ENCODE results near the gene LRAT. TPM values are rescaled to one million over a fixed set of nuclear protein-coding genes. Genes with fewer than 3 reads are reported as not detected.
A peak's percentile ranks its signal among the peaks of the same experiment; 100 is the strongest.
"Not testable (repeated sequence)": the region's sequence is repeated elsewhere in the genome, so short reads cannot be mapped to it uniquely, and the experiment has no call there.

LRAT gene
- total RNA-seq (not detected), polyA plus RNA-seq (not detected), total RNA-seq (0 to 0.07 (median 0) reads per million in 6 experiments)

DNA sequence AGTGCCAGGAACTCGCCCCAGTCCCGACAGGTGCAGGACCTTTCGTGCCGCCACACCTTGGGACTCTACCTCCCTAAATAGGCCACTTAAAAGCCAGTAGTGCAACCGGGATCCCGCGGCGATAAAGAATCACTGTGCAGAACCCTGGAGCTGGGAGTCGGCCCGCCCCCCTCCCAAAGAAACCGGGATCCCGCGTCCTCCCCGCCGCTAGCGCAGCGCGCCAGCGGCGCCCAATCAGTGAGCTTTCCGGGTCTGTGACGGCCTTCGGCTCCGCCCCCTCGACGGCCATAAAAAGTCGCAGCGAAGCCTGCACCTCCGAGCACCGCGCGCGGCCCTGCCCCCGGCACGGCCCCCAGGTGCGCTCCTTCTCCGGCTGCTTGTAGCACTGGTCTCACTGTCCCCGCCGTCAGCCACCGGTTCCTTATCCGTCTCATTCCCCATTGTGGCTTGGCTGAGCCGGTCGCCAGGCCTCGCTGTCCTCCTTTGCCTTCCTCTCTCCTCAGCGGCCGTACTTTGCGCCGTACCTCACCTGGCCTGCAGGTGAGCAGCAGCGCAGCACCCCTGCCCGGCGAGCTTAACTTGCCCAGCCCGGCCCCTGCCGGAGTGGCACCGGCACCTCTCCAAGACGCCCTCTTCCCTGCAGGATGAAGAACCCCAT is at the start of gene LRAT:
LRAT (plus strand) TSS at position 318 of the 658 bp plus-strand sequence; CDS start at position 645, 327 bp downstream.
- Mint-ChIP-seq H3K9me3 (peaks cover 0 to 4% (median 0%) of the 10 kb centered on the region in 9 donors), H3K4me1 (peaks cover 8 to 26% (median 25%) of the 10 kb centered on the region in 4 donors), H3K4me3 (peak within 1 kb of the TSS; percentile 78 to 93 (median 88)), H3K27me3 (peaks cover 38 to 88% (median 58%) of the 10 kb centered on the region in 5 donors), H3K27ac (no peak within 1 kb of the TSS), H3K36me3 (no peaks in the 10 kb centered on the region)
- DNase-seq (peak in 4 of 10 donors; percentile 9 to 22 (median 14)), ATAC-seq (peak; percentile 65 to 71)
- POLR2A ChIA-PET = no interaction called here

DNA sequence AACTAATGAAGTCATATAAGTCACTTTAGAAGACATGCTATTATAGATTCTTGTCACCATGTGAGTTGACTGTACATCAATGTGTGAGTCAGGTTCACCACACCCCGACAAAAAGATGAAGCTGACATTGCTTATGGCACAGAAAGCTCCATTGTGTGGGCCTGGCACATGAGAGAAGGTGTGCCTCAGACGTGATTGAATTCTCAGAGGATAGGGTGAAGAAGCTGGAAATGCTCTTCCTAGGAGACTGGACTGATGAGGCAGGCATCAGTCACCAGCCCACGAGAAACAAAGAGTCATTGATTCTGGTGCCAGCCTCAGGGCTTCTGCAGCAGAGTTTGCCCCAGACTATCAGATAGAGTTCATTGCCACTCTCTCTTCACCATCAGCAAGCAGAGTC is 35.9 kb upstream of the LRAT start:
- Mint-ChIP-seq H3K27ac (no peak overlapping the region), H3K9me3 (peaks cover 0 to 9% (median 2%) of the 10 kb centered on the region in 9 donors), H3K36me3 (no peaks in the 10 kb centered on the region), H3K27me3 (peaks cover 4 to 15% (median 5%) of the 10 kb centered on the region in 5 donors), H3K4me3 (no peak overlapping the region), H3K4me1 (no peaks in the 10 kb centered on the region)
- DNase-seq (no peak), ATAC-seq (no peak)
- POLR2A ChIA-PET = no interaction called here

DNA sequence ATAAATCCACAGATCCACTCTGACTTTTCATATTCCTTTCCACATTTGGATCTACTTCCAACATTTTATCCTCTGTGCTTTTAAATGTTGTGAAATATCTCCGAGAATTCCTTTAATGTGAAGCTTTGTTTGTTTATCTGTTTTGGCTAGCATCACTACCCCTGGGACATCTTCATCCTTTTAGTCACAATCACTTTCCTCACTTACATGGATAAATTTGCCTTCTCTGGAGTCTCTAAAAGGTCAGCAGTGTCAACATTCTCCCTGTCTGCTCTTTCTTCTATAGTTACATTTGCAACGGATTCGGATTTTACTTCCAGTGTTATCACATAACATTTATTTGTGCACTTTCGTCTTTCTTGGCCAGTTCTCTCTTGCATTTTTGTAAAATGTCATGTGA is 34.2 kb upstream of the LRAT start:
- no peak overlapping the region for H3K27ac Mint-ChIP-seq
- peaks cover 4 to 15% (median 5%) of the 10 kb centered on the region in 5 donors for H3K27me3 Mint-ChIP-seq
- H3K4me3 Mint-ChIP-seq = no peak overlapping the region
- POLR2A ChIA-PET = no interaction called here
- ATAC-seq = no peak
- peaks cover 0 to 9% (median 0%) of the 10 kb centered on the region in 9 donors for H3K9me3 Mint-ChIP-seq
- H3K4me1 Mint-ChIP-seq = no peaks in the 10 kb centered on the region
- H3K36me3 Mint-ChIP-seq = no peaks in the 10 kb centered on the region
- DNase-seq = no peak

DNA sequence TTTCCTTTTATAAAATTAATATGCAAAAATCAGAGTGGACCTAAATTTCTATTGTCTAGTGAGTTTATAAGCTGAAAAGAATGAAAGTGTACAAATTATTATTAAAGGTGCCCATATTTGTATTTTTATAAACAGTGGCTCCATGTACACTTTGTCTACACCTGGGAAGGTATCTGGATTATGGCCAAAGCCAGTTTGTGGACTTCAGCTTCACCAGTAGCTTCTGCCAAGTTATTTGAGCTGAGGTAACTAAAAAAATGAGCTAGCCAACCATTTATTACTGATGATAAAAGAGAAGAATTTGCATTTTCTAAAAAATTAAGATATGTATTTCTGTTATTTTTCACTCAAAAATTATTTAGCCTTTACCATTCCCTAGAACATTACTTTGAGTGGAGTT is 32.3 kb upstream of the LRAT start:
- Mint-ChIP-seq H3K27ac (no peak overlapping the region), H3K9me3 (peaks cover 0 to 8% (median 0%) of the 10 kb centered on the region in 9 donors), H3K4me3 (no peak overlapping the region), H3K27me3 (peaks cover 4 to 17% (median 7%) of the 10 kb centered on the region in 5 donors), H3K36me3 (no peaks in the 10 kb centered on the region), H3K4me1 (no peaks in the 10 kb centered on the region)
- DNase-seq (no peak), ATAC-seq (no peak)
- POLR2A ChIA-PET = no interaction called here

DNA sequence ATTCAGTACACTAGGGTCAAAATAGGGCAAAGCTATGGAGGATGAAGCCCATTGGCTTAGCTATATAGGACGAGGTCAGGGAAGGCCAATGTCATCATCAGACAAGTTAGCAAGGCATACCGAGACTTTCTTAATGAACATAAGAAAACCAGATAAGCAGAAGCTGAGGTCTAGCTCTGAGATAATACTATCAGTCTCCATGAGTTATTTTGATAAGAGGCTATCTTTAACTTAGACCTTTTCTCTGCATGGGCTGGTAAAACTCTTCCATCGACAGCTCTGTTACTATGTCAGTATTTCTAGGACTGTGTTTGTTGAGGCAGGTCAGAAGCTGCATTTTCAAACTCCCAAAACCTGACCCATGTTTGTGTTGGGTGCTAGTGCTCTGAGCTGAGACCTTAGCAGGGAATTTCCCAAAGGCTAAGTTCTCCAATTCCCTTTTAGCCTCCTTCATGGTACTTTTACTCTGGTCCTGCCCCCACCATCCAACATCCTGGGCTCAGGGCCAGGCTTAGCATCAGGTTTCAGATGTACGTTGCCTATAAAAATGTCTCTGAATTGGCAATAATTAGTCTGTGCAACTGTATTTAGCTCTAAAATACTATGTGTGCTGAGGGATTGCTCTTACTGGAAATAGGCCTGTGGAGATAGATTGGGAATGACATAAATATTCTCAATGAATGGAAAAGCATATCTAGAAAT is 29.3 kb upstream of the LRAT start:
- Mint-ChIP-seq H3K4me3 (no peak overlapping the region), H3K27ac (no peak overlapping the region), H3K9me3 (no peaks in the 10 kb centered on the region), H3K27me3 (peaks cover 0 to 14% (median 2%) of the 10 kb centered on the region in 5 donors), H3K36me3 (no peaks in the 10 kb centered on the region), H3K4me1 (no peaks in the 10 kb centered on the region)
- ATAC-seq (no peak), DNase-seq (no peak)
- POLR2A ChIA-PET = no interaction called here

DNA sequence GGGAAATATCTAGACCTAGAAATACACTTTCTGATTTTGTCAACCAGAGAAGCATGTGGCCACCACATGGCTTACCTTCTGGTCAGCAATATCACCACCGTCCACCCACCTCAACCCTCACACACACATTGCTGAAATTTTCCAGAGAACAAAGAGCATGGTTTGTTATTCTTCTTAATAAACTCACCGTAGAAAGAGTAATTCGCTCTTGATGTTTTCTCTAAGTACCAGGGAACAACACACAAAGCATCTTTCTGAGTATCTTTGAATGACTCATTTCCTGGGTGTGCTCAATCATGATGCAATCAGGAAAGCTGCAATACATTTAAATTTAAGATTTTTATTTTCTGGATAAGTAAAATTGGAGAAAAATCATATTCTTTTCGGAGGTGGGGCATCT is 24.7 kb upstream of the LRAT start:
- H3K27ac Mint-ChIP-seq = no peak overlapping the region
- H3K4me1 Mint-ChIP-seq = no peaks in the 10 kb centered on the region
- peaks cover 0 to 17% (median 6%) of the 10 kb centered on the region in 5 donors for H3K27me3 Mint-ChIP-seq
- ATAC-seq = no peak
- peaks cover 0 to 2% (median 0%) of the 10 kb centered on the region in 3 donors for H3K36me3 Mint-ChIP-seq
- H3K9me3 Mint-ChIP-seq = no peaks in the 10 kb centered on the region
- no peak for DNase-seq
- POLR2A ChIA-PET = no interaction called here
- no peak overlapping the region for H3K4me3 Mint-ChIP-seq

DNA sequence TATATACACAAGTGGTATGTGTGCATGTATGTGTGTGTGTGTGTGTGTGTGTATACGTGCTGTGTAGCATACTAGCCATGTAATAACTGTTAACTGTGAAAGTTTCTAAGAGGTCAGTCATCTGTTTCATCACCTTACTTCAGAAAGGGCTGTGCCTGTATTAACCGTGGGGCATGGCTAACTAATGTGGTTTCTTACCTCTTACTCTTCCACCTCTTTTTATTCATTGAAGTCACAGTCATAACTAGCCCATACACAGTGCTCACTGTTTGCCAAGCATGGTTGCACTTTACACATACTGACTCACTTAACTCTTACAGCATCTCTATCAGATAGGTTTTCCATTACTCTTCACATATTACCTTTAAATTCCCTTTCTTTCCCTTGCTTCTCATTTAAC is 23.7 kb upstream of the LRAT start:
- peaks cover 0 to 2% (median 0%) of the 10 kb centered on the region in 3 donors for H3K36me3 Mint-ChIP-seq
- H3K4me1 Mint-ChIP-seq = no peaks in the 10 kb centered on the region
- peaks cover 0 to 21% (median 9%) of the 10 kb centered on the region in 5 donors for H3K27me3 Mint-ChIP-seq
- no peak overlapping the region for H3K4me3 Mint-ChIP-seq
- ATAC-seq (no peak), DNase-seq (no peak)
- no peaks in the 10 kb centered on the region for H3K9me3 Mint-ChIP-seq
- POLR2A ChIA-PET = no interaction called here
- H3K27ac Mint-ChIP-seq = no peak overlapping the region

DNA sequence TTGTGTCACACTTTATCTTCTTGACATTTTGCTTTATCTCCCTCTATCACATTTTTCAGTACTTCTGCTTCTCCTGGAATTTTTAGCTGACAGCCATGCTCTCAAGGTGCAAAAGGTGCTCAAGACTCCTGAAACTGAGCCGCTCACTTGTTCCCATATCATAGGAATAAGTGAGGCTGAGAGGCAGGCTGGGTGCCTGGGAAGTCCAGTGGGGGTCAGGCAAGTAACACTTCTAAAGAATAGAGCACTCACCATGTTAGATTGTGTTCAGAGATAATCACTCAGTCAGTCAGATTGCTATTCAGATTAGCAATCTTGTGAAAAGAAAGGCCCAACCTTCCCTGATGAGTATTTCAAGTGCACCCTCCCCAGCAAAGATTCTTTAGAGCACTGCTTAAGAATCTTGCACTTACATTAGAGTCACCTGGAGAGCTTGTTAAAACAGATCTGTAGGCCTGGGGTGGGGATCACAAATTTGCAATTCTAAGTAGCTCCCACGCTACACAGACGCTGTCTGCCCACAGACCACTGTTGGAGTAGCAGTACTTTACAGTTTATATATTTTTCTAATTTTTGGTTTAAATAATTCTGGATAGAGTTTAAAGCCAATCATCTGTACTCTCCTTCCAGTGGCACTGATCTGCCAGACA is 23.1 kb upstream of the LRAT start:
- Mint-ChIP-seq H3K27ac (peak overlapping the region in 1 of 10 donors; percentile 38), H3K27me3 (peaks cover 0 to 23% (median 10%) of the 10 kb centered on the region in 5 donors), H3K4me3 (no peak overlapping the region), H3K4me1 (no peaks in the 10 kb centered on the region), H3K36me3 (peaks cover 0 to 2% (median 0%) of the 10 kb centered on the region in 3 donors), H3K9me3 (no peaks in the 10 kb centered on the region)
- POLR2A ChIA-PET = no interaction called here
- DNase-seq (no peak), ATAC-seq (no peak)

DNA sequence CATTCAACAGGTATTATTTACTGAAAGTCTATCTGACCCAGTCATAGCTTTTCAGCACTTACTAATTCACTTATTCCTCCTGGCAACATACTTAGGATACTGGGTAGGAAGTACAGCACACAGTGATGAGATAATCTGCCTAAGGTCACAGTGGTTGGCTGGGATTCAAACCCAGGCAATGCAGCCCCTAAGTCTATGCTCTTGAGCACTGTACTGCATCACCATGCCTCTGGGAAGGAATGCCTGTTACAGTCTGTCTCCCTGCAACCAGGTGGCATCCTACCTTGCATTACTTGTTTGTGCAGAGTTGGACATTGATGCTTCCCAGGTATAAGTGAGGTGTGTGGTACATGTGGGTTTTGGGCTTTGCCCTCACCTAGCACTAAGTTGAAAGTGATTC is 21.5 kb upstream of the LRAT start:
- no peak overlapping the region for H3K27ac Mint-ChIP-seq
- H3K4me1 Mint-ChIP-seq = no peaks in the 10 kb centered on the region
- peaks cover 0 to 26% (median 14%) of the 10 kb centered on the region in 5 donors for H3K27me3 Mint-ChIP-seq
- POLR2A ChIA-PET = no interaction called here
- peaks cover 0 to 2% (median 0%) of the 10 kb centered on the region in 3 donors for H3K36me3 Mint-ChIP-seq
- H3K9me3 Mint-ChIP-seq = no peaks in the 10 kb centered on the region
- H3K4me3 Mint-ChIP-seq = no peak overlapping the region
- ATAC-seq (no peak), DNase-seq (no peak)

DNA sequence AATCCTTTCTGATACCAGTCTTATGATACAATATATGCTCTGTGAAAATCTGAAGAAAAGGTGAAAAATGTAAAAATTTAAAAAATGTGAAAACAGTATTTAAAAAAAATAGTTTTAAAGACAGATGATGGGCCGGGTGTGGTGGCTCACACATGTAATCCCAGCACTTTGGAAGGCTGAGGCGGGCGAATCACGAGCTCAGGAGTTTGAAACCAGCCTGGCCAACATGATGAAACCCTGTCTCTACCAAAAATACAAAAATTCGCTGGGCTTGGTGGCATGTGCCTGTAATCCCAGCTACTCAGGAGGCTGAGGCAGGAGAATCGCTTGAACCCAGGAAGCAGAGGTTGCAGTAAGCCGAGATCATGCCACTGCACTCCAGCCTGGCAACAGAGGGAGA is 20.2 kb upstream of the LRAT start:
- H3K4me3 Mint-ChIP-seq, H3K4me1 Mint-ChIP-seq, ATAC-seq, H3K9me3 Mint-ChIP-seq, POLR2A ChIA-PET, H3K27ac Mint-ChIP-seq, H3K36me3 Mint-ChIP-seq, DNase-seq: not testable (repeated sequence)
- peaks cover 0 to 31% (median 17%) of the 10 kb centered on the region in 5 donors for H3K27me3 Mint-ChIP-seq

DNA sequence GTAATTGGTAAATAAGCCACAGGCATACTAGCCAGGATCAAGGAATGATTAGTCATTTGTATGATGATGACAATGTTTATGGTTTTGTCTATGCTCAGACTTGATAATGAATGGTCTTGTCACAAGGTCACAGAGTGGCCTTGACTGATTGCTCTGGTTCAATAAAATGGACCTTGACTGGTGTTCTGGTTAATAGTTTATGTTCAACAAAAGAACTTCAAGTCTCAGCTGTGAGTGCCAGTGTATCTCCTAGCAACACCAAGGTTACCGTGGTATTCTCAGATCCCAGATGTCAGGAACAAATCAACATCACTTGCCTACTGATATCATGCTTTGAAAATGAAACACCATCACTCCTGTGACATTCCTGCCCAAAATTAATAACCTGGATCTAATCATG is 16.3 kb upstream of the LRAT start:
- H3K36me3 Mint-ChIP-seq = no peaks in the 10 kb centered on the region
- H3K4me1 Mint-ChIP-seq = no peaks in the 10 kb centered on the region
- POLR2A ChIA-PET = no interaction called here
- H3K9me3 Mint-ChIP-seq = no peaks in the 10 kb centered on the region
- DNase-seq = no peak
- ATAC-seq = no peak
- H3K4me3 Mint-ChIP-seq = no peak overlapping the region
- H3K27me3 Mint-ChIP-seq = peaks cover 0 to 23% (median 13%) of the 10 kb centered on the region in 5 donors
- no peak overlapping the region for H3K27ac Mint-ChIP-seq

DNA sequence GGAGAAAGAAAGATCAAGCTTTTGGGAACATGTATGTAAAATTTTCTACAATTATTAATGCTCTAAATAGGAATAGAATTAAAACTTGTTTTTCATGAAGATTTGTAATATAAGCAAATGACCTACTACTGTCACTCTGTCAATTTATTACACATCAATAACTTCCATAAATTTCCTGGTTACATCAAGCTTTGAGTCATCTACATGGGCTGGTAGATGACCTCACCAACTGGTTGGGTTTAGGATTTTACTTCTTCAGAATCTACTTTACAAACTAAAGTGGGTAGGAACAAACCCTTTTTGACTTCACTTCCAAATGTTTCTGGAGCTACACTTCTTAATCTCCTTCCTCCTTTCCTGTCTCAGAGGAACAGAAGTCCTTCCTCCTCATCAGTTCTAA is 12.0 kb upstream of the LRAT start:
- H3K4me1 Mint-ChIP-seq = no peaks in the 10 kb centered on the region
- H3K27me3 Mint-ChIP-seq = peaks cover 7 to 29% (median 11%) of the 10 kb centered on the region in 5 donors
- POLR2A ChIA-PET = no interaction called here
- H3K27ac Mint-ChIP-seq = no peak overlapping the region
- DNase-seq (no peak), ATAC-seq (no peak)
- H3K36me3 Mint-ChIP-seq = no peaks in the 10 kb centered on the region
- peaks cover 0 to 10% (median 0%) of the 10 kb centered on the region in 9 donors for H3K9me3 Mint-ChIP-seq
- no peak overlapping the region for H3K4me3 Mint-ChIP-seq

DNA sequence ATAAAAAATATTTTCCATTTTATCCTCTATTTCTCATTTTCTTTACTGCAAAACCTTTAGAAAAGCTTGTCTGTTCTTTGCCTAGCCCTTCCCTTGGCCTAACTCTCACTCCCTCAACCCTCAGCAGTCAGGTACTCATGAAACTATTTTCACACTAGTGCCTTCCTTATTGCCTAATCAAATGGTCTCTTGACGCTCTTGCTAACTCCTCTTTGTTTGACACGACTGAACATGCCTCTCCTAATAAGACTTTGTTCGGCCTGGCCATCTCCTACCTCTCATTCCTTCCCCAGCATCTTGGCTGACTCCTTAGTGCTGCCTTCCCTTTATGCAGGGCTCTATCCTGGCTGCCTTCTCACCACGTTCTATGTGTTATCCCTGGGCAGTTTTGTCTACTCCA is 11.1 kb upstream of the LRAT start:
- POLR2A ChIA-PET = no interaction called here
- DNase-seq = no peak
- Mint-ChIP-seq H3K27ac (no peak overlapping the region), H3K9me3 (peaks cover 0 to 10% (median 0%) of the 10 kb centered on the region in 9 donors), H3K36me3 (no peaks in the 10 kb centered on the region), H3K4me3 (no peak overlapping the region), H3K27me3 (peaks cover 7 to 20% (median 12%) of the 10 kb centered on the region in 5 donors), H3K4me1 (no peaks in the 10 kb centered on the region)
- ATAC-seq = no peak
